Prostate gland (tissue), 2 donors: ENCODE measurements around the gene ADAP1. TPM values are rescaled to one million over a fixed set of nuclear protein-coding genes. Genes with fewer than 3 reads are reported as not detected.

Experiments used
- DNase-seq: peaks from one replicate; pipeline ENCODE4 v3.0.0-alpha.2; 2019; ENCODE audit warnings: low spot score
- H3K27ac ChIP-seq, 2 donors: fragments of 200-600 bp; sonication (generic); 2 replicates each; pipeline ENCODE4 v1.5.1; 2017 to 2019
- H3K27me3 ChIP-seq: fragments of 200-600 bp; sonication (generic); replicated peaks from 2 replicates; pipeline ENCODE4 v1.5.1; 2019; ENCODE audit not compliant: insufficient read depth
- H3K36me3 ChIP-seq, 2 donors: fragments of 200-600 bp; sonication (generic); 1 replicate in 1 of 2; 2 replicates in 1 of 2; pipeline versions ENCODE4 v1.5.1 to v1.8.1; 2017 to 2019
- H3K4me1 ChIP-seq: fragments of 200-600 bp; sonication (generic); replicated peaks from 2 replicates; pipeline ENCODE4 v1.5.1; 2019
- H3K4me3 ChIP-seq, 2 donors: fragments of 200-600 bp; sonication (generic); 2 replicates each; pipeline ENCODE4 v1.5.1; 2017 to 2019
- H3K9me3 ChIP-seq: fragments of 200-600 bp; sonication (generic); 2 replicates; pipeline ENCODE4 v1.5.1; 2017
- CTCF ChIP-seq, 4 experiments: fragments of 200-600 bp in 2 of 4; fragments of 450-650 bp in 2 of 4; sonication (generic) in 2 of 4; IDR thresholded peaks; 1 replicate in 3 of 4; 2 replicates in 1 of 4; pipeline ENCODE4 v1.5.1; 2016 to 2019; ENCODE audit warnings: antibody characterized with exemption in 4 of 4, mild to moderate bottlenecking in 2 of 4, moderate library complexity in 2 of 4
- POLR2A ChIP-seq: fragments of 450-650 bp; IDR thresholded peaks from one replicate; pipeline ENCODE4 v1.6.1; 2016; ENCODE audit warnings: antibody characterized with exemption, mild to moderate bottlenecking
- POLR2AphosphoS5 ChIP-seq: sonication (generic); formaldehyde crosslinking; IDR thresholded peaks from one replicate; pipeline ENCODE4 v1.6.1; 2017; ENCODE audit warnings: antibody characterized with exemption
- WGBS: methylation state at CpG from one replicate; pipeline ENCODE4 v1.1.5; 2018; 5-methylcytosine and 5-hydroxymethylcytosine counted together
- intact Hi-C: fragments of 100-400 bp; cut with DNase I; formaldehyde crosslinking; loops from one replicate; pipeline ENCODE4 v1.14.2; 2022
- total RNA-seq, 2 donors: library from RNA; depleted of rRNA; stranded (reverse); fragments of >200 nt; gene quantifications; one replicate each; pipeline ENCODE4 v1.1.0, GENCODE V29; 2016

ADAP1 gene
- total RNA-seq, 2 donors from 2014 or later = 5.9 to 8.3 TPM

- Histone ChIP-seq H3K4me1 (no peaks in the 10 kb centered on the region), H3K27me3 (no peaks in the 10 kb centered on the region), H3K9me3 (no peaks in the 10 kb centered on the region), H3K27ac (no peak overlapping the region), H3K4me3 (no peak overlapping the region), H3K36me3 (peaks cover 18 to 24% of the 10 kb centered on the region in 2 donors)
- TF ChIP-seq CTCF (IDR thresholded peaks at IDR 0.05) = no peak
- TF ChIP-seq POLR2A = no peak
- TF ChIP-seq POLR2AphosphoS5 = no peak
- intact Hi-C loops = no loop called here
- DNase-seq = no peak
- 92% methylated on average over 6 of the region's 6 CpGs for WGBS
These were observed 92.3 kb downstream of the ADAP1 start for GRCh38 chr7:862157-862556.

DNA sequence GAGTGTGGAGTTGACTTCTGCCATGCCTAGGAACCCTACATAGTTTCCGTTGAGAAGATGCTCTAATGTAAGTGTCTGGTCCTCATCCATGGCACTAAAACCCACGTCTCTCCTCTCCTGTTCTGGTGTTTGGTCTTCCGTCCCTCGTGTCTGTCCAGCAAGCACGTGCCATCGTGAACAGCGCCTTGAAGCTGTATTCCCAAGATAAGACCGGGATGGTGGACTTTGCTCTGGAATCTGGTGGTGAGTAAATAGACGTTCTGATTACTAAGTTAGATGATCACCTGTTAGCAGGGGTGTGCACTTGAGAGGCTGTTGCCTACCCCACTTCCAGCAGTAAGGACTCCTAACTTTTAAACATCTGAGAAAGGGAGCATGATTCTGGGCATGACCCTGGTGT is 93.3 kb downstream of the ADAP1 start:
- intact Hi-C loops = no loop called here
- H3K27me3 ChIP-seq = no peaks in the 10 kb centered on the region
- no peak overlapping the region for H3K27ac ChIP-seq
- H3K36me3 ChIP-seq = peaks cover 18 to 24% of the 10 kb centered on the region in 2 donors
- H3K4me1 ChIP-seq = no peaks in the 10 kb centered on the region
- DNase-seq = no peak
- no peaks in the 10 kb centered on the region for H3K9me3 ChIP-seq
- WGBS = 91% methylated on average over 9 of the region's 9 CpGs
- H3K4me3 ChIP-seq = no peak overlapping the region
- no peak for TF ChIP-seq POLR2A
- no peak for TF ChIP-seq CTCF (IDR thresholded peaks at IDR 0.05)
- TF ChIP-seq POLR2AphosphoS5 = no peak

DNA sequence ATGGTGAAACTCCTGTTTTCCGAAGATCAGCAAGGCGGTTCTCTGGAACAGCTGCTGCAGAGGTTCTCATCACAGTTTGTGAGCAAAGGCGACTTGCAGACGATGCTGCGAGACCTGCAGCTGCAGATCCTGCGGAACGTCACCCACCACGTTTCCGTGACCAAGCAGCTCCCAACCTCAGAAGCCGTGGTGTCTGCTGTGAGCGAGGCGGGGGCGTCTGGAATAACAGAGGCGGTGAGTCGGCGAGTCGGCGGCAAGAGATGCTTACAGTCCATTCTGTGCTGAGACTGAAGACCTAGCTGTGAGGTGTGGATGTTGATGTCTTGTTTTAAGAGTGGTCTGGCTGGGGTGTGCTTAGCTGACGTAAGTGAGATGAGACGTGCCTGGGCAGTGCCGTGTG is 94.3 kb downstream of the ADAP1 start:
- DNase-seq = no peak
- H3K9me3 ChIP-seq = no peaks in the 10 kb centered on the region
- 93% methylated on average over 21 of the region's 21 CpGs for WGBS
- no peak overlapping the region for H3K4me3 ChIP-seq
- no peak for TF ChIP-seq CTCF (IDR thresholded peaks at IDR 0.05)
- no peak for TF ChIP-seq POLR2A
- no peak for TF ChIP-seq POLR2AphosphoS5
- H3K27ac ChIP-seq = no peak overlapping the region
- intact Hi-C loops = no loop called here
- no peaks in the 10 kb centered on the region for H3K4me1 ChIP-seq
- peaks cover 18 to 27% of the 10 kb centered on the region in 2 donors for H3K36me3 ChIP-seq
- no peaks in the 10 kb centered on the region for H3K27me3 ChIP-seq

DNA sequence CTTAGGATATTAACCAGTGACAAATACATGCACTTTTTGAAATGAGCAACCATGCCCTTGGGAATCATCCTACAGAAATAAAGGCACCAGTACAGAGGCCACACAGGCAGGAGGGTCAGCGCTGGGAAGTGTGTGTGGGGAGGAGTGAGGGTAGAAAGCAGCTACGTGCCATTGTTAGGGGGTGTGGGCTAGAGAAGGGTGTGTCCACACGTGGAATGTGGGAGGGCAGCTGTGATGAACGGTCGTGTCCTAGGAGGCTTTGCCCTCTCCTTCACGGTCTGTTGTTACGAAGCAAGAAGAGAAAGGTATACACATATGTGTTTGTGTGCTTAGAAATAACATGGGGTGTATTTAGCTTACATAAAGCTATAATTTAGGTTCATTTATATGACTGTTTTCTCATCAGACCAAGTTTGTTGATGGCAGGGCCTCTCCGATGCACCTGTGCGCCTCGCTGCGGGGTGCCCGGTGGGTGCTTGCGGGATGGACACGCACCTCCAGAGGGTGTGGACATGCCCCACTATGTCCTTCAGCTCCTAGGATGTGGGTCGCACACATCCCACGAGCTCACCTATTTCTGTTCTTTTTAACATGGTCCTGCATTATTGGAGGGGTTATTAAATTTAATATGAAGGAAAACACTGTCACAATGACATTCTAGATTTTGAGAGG is 95.0 kb downstream of the ADAP1 start:
- no peak overlapping the region for H3K27ac ChIP-seq
- H3K36me3 ChIP-seq = peaks cover 18 to 27% of the 10 kb centered on the region in 2 donors
- no peaks in the 10 kb centered on the region for H3K4me1 ChIP-seq
- intact Hi-C loops = no loop called here
- DNase-seq = no peak
- WGBS = 70% methylated on average over 16 of the region's 16 CpGs
- H3K27me3 ChIP-seq = no peaks in the 10 kb centered on the region
- no peaks in the 10 kb centered on the region for H3K9me3 ChIP-seq
- no peak overlapping the region for H3K4me3 ChIP-seq
- TF ChIP-seq POLR2AphosphoS5 (no peak), CTCF (IDR thresholded peaks at IDR 0.05) (no peak), POLR2A (no peak)

DNA sequence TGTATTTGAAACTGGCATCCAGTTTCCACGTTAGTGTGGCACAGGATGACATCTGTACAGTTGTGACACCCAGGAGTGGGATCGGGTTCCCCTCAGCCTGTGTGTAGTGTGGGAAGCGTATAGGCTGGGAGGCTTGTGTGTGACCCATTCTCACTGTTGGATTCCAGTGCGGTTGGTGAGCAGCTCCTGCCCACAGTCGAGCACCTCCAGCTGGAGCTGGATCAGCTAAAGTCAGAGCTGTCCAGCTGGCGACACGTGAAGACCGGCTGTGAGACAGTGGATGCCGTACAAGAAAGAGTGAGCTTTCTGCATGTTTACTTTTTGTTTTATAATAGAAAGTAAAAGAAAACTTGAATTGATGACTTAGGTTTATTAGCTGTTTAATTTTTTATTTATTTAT is 96.8 kb downstream of the ADAP1 start:
- no peak overlapping the region for H3K4me3 ChIP-seq
- no peaks in the 10 kb centered on the region for H3K27me3 ChIP-seq
- peak overlapping the region in 1 of 2 donors; percentile 41 for H3K27ac ChIP-seq
- H3K4me1 ChIP-seq = no peaks in the 10 kb centered on the region
- 37% methylated on average over 9 of the region's 9 CpGs for WGBS
- intact Hi-C loops = no loop called here
- TF ChIP-seq POLR2AphosphoS5 (peak; percentile 57), CTCF (IDR thresholded peaks at IDR 0.05) (no peak), POLR2A (no peak)
- H3K36me3 ChIP-seq = peaks cover 33 to 39% of the 10 kb centered on the region in 2 donors
- no peaks in the 10 kb centered on the region for H3K9me3 ChIP-seq
- peak; percentile 63 for DNase-seq
